ENCODE data around the gene SHC4.
"Not testable (repeated sequence)": the region's sequence is repeated elsewhere in the genome, so short reads cannot be mapped to it uniquely, and the experiment has no call there.

Gene SHC4

DNA sequence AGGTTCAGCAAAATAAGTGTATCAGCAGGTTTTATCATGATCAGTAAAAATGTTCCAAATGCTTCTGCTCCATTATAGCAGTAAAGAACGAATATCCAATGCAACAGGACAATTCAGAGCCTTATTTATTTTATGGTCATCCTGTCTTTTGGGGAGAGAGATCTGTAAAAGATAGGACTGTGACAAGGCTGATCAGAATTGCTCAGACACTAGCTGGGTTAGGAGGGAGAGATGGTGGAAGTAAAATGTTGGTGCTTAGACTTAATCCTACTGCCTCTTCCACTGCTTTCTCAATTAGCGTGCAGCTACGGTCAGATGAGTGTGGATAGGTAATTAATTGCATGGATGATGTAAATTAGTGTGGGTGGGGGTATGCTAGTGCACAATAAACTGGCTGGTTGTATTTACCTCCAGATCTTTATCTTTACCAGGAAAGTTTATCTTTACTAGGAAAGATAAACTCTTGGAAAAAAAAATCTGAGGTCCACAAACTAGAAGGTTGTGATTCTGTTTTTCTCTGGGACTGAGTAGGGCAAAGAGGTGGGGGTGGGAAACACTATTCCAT lies 83.6 kb downstream of the SHC4 start:
- no peak for DNase-seq (ENCODE audit: low read depth)

- DNase-seq (ENCODE audit: low read depth), result peak; percentile 86
These were observed 85.8 kb downstream of the SHC4 start, which contains the start of gene EID1 for GRCh38 chr15:48877630-48878595. Gene EID1, plus strand, starts transcription at chr15:48878134. Its CDS starts 43 bp downstream, at chr15:48878177.

DNA sequence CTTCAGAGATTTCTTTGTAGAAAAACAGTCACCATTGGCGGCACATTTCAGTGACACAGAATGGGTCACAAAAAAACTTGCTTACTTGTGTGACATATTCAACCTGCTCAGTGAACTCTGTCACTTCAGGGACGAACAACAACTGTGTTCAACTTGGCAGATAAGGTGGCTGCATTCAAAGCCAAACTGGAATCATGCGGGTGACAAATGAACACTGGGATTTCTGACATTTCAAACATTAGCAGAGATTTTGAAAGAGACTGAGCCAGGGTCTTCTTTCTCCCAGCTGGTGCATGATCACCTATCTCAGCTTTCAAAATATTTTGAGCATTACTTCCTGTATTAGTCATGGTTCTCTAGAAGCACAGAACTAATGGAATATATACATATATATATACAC lies 87.7 kb downstream of the SHC4 start:
- no peak for DNase-seq (ENCODE audit: low read depth)

- no peak for DNase-seq (ENCODE audit: low read depth)
These were observed 88.3 kb downstream of the SHC4 start for GRCh38 chr15:48875241-48875960.

DNA sequence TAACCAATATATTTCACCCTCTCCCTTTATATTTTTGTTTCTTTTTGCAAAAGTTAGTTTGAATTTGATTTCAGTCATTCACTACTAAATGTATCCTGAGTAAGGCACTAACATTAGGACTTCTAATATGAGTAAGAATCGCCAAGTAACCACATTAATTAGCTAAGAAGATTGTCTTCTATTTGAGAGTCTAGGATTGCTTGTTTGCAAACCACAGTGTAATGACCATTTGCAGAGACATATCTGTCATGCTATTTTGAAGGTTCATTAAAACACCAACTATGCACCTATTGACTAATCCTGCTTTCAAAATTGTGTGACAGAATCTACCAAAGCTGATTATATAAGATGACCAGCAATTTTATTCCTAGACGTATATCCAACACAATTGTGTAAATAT lies 91.1 kb downstream of the SHC4 start:
- DNase-seq (ENCODE audit: low read depth), result no peak

DNA sequence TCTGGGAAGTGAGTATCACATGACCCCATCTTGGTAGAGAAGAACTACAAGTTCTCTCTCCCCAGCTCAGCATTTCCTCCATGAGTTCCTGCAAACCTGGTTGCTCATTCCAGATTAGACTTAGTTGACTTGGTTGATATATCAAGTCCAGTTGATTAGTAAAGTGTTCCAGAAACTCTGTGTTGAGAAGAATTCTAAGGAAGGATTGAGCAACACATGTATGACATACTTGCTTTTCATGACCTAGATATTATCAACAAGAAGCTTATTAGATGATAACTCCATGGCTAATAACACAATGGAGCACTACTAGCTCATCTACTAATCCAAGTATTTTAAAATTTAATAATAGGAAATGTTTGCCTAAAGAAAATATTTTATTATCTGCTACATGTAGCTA lies 92.2 kb downstream of the SHC4 start:
- no peak for DNase-seq (ENCODE audit: low read depth)

DNA sequence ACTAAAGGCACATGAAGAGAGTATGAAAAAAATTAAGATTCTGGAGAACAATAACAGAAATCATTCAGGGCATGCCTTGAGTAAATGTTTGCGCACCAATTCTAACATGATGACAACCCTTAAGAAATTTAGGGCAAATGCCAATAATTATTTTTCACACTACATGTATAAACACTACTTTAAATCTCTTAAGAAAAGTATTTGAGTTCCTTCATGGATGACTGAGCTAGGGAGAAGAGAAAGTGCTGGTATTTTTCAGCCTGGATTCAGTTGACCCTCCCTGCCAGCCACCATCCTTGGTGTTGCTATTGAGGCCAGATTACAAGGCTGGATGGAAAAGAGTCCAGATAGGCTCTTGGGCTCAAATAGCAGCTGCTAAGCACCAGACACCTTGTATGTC lies 93.8 kb downstream of the SHC4 start:
- DNase-seq (ENCODE audit: low read depth), result no peak

DNA sequence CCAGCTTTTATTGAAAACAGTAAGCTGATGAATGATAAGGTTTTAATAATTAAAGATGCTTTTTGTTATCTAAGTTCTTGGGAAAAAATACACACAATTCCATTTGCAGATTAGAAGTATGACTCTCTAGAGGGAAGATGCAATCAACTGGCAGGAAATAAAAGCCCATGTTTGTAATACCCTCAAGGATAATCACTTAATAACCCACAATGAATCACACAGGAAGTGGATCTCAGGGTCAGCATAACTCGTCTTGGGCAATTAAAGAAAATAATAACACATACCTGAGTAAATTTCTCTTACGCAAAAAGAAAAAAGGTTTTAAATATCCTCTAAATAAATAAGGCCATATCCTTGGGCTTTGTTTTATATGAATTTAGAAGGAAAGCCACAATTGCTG lies 95.2 kb downstream of the SHC4 start:
- DNase-seq (ENCODE audit: low read depth), result no peak

- DNase-seq (ENCODE audit: low read depth), result no peak
These were observed 95.7 kb downstream of the SHC4 start for GRCh38 chr15:48868023-48868422.

GRCh38 chr15:48866141-48866563 lies 97.6 kb downstream of the SHC4 start:
- no peak for DNase-seq (ENCODE audit: low read depth)

- DNase-seq (ENCODE audit: low read depth), result no peak
These were observed 98.2 kb downstream of the SHC4 start for GRCh38 chr15:48865370-48866079.

DNA sequence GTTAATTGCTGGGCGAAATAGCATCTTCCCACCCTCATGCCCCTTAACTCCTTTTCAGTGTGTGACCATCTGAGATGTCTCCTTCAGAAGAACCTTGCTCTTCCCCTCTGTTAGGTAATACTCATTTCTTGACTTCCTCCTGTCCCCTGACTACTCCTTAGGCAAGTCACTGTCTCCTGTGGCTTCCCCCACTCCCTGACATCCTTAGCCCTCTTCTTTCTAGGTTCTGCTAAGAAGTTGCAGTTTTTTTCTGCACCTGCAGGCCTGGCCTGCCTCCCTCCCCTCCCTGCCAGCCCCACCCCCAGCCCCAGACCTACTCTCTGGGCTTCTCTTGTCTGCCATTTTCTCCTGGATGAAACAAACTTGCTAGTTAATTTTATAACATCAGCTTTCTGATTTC lies 101.0 kb downstream of the SHC4 start:
- no peak for DNase-seq (ENCODE audit: low read depth)

GRCh38 chr15:48861813-48862431 lies 101.8 kb downstream of the SHC4 start:
- no peak for DNase-seq (ENCODE audit: low read depth)

GRCh38 chr15:48859426-48859825 lies 104.3 kb downstream of the SHC4 start:
- DNase-seq (ENCODE audit: low read depth), result no peak

GRCh38 chr15:48858401-48858800 lies 105.3 kb downstream of the SHC4 start:
- DNase-seq (ENCODE audit: low read depth), result no peak

DNA sequence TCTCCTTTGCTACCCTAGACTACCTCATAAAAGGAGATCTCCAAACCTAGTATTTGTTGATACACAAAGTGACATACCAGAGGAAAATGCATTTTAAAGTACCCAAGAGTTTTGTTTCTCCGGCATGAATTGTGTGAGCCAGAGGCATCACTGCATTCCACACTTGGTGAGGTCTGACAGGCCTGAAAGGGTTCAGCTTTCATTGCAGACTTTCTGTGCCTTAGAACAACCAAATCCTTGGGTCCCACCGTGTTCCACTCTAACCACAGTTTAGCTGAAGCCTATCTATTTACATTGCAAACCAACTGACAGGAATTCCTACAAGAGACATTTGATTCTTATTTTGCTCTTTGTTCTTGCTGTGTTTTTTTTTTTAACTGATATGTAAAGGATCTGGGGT lies 106.8 kb downstream of the SHC4 start:
- no peak for DNase-seq (ENCODE audit: low read depth)

- no peak for DNase-seq (ENCODE audit: low read depth)
These were observed 107.9 kb downstream of the SHC4 start for GRCh38 chr15:48855501-48856440.

- DNase-seq (ENCODE audit: low read depth), result not testable (repeated sequence)
These were observed 109.3 kb downstream of the SHC4 start for GRCh38 chr15:48854434-48854833.

- DNase-seq (ENCODE audit: low read depth), result no peak
These were observed 111.8 kb downstream of the SHC4 start for GRCh38 chr15:48851956-48852355.

DNA sequence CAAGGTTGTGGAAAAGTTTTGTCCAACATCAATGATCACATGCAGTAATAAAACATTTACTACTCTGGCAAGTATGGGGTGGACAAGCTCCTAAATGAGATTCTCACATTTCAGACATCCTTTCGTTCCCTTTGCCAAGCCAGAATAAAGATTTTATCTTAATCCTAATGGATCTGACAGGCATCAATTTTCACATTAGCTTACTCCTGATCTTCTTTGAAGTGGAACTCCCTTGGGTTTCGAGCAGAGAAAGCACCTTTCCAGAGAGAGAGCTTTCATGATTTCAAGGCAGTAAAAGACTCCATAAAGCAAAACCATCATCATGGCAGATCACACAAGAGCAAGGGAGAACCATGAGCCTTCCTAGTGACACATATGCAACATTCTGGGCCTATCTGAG lies 113.1 kb downstream of the SHC4 start:
- no peak for DNase-seq (ENCODE audit: low read depth)

DNA sequence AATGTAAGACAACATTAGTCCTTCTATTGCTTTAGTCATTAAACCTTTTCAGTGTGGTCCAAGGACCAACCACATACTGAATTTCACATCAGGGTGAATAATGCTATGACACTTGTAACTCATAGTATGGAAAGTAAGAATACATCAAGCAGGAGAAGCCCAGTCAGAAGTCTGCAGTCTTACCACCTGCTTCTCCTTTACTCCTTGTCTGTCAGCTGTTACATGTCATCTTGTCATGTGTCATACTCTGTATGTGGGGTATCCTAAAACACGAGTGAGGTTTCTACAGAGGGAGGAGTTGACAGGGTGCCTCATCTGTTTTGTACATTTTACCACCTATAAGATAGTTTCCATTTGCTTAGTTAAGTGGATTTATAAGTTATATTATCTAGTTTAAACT lies 118.6 kb downstream of the SHC4 start:
- DNase-seq (ENCODE audit: low read depth), result no peak
